Ovary (tissue), 9 donors: ENCODE data around the gene ANKRD10. TPM values are rescaled to one million over a fixed set of nuclear protein-coding genes. Genes with fewer than 3 reads are reported as not detected.
"Not testable (repeated sequence)": the region's sequence is repeated elsewhere in the genome, so short reads cannot be mapped to it uniquely, and the experiment has no call there.

ENCODE experiments used
- DNase-seq, 5 donors: peaks; one replicate each; pipeline ENCODE4 v3.0.0-alpha.2; 2019 to 2020
- H3K27ac ChIP-seq, 2 donors: fragments of 200-600 bp; one replicate each; pipeline versions ENCODE4 v1.5.1 to v1.8.0; 2019 to 2022
- H3K27me3 ChIP-seq: fragments of 200-600 bp; one replicate; pipeline ENCODE4 v1.8.0; 2022
- H3K36me3 ChIP-seq: fragments of 200-600 bp; sonication (generic); one replicate; pipeline ENCODE4 v1.5.1; 2019
- H3K4me1 ChIP-seq: one replicate; pipeline ENCODE4 v1.8.1; 2013; ENCODE audit warnings: mild to moderate bottlenecking, moderate library complexity; ENCODE audit not compliant: insufficient read depth
- H3K4me3 ChIP-seq: fragments of 200-600 bp; sonication (generic); one replicate; pipeline ENCODE4 v1.5.1; 2017
- H3K9me3 ChIP-seq, 2 donors: fragments of 200-600 bp in 1 of 2; sonication (generic) in 1 of 2; one replicate each; pipeline versions ENCODE4 v1.5.1 to v1.8.1; 2013 to 2019; ENCODE audit warnings: mild to moderate bottlenecking in 1 of 2, moderate library complexity in 1 of 2
- CTCF ChIP-seq, 3 donors: fragments of 450-650 bp in 2 of 3; fragments of 200-600 bp in 1 of 3; IDR thresholded peaks; one replicate each; pipeline versions ENCODE4 v1.5.1 to v1.8.0; 2016 to 2022; ENCODE audit warnings: antibody characterized with exemption in 3 of 3, mild to moderate bottlenecking in 1 of 3
- EP300 ChIP-seq: sonication (generic); formaldehyde crosslinking; IDR thresholded peaks from one replicate; pipeline ENCODE4 v1.6.1; 2017; ENCODE audit warnings: antibody characterized with exemption
- POLR2A ChIP-seq: fragments of 450-650 bp; IDR thresholded peaks from one replicate; pipeline ENCODE4 v1.6.1; 2017; ENCODE audit warnings: antibody characterized with exemption, mild to moderate bottlenecking, moderate library complexity
- WGBS, 3 donors: extraction: QIAGEN DNeasy Blood & Tissue Kit in 1 of 3; methylation state at CpG; one replicate each; pipeline versions ENCODE4 v1.1.5 to v1.1.7; 2013 to 2017; 5-methylcytosine and 5-hydroxymethylcytosine counted together
- intact Hi-C, 4 donors: fragments of 100-400 bp; cut with DNase I; formaldehyde crosslinking; loops; one replicate each; pipeline versions ENCODE4 v1.11.0 to v1.15.1; 2022 to 2023
- polyA plus RNA-seq, 2 donors: library from polyadenylated mRNA; stranded (reverse); fragments of 200-250 nt in 1 of 2; fragments of 350-450 nt in 1 of 2; fragmentation: Illumina TruSeq in 1 of 2; extraction: RNeasy Lipid Tissue Mini Kit (QIAGEN cat#74804) in 1 of 2; gene quantifications; one replicate each; pipeline ENCODE4 v1.2.3, GENCODE V29; 2013 to 2014
- total RNA-seq, 7 donors: library from RNA; depleted of rRNA in 2 of 7; stranded (reverse); fragments of >200 nt in 2 of 7; fragmentation: NEBNext Ultra II Directional in 3 of 7; extraction: Animal tissue kit (Norgen Biotek cat#: 25700) in 3 of 7; gene quantifications; one replicate each; pipeline versions ENCODE4 v1.1.0 to v1.2.4, GENCODE V29; 2016 to 2023
- donor health status: DM: no; HTN: no; CAD: no; lungs with moderate emphysema.
- donor health status: DM: no; HTN: no; CAD: no.
- donor health status: Bipolar disorder and iron deficiency.
- donor health status: DM: yes; HTN: yes; CAD: no.
- donor health status: DM: no; HTN: no; CAD: no.
- donor health status: DM: yes; HTN: yes; CAD: no.

Gene ANKRD10
- total and polyA plus RNA-seq, 9 donors = 62.4 to 172 (median 129) TPM

GRCh38 chr13:110838116-110838515, 76.8 kb downstream of the ANKRD10 start:
- Histone ChIP-seq H3K36me3 (no peaks in the 10 kb centered on the region), H3K9me3 (no peaks in the 10 kb centered on the region), H3K27ac (no peak overlapping the region), H3K4me3 (no peak overlapping the region), H3K4me1 (peaks cover 1% of the 10 kb centered on the region), H3K27me3 (no peaks in the 10 kb centered on the region)
- no peak for DNase-seq
- WGBS, 3 donors = 70 to 77% (median 71%) methylated on average over 8 of the region's 8 CpGs
- TF ChIP-seq POLR2A = no peak
- TF ChIP-seq EP300 = no peak
- no peak for TF ChIP-seq CTCF (IDR thresholded peaks at IDR 0.05)
- intact Hi-C loops = no loop called here

- H3K4me1 ChIP-seq, H3K36me3 ChIP-seq, H3K4me3 ChIP-seq: not testable (repeated sequence)
Measured at GRCh38 chr13:110837397-110838061, 77.3 kb downstream of the ANKRD10 start.

GRCh38 chr13:110836605-110836903, 78.3 kb downstream of the ANKRD10 start:
- H3K4me3 ChIP-seq = no peak overlapping the region
- no peak for TF ChIP-seq EP300
- no peak for TF ChIP-seq CTCF (IDR thresholded peaks at IDR 0.05)
- TF ChIP-seq POLR2A = no peak
- no peak overlapping the region for H3K27ac ChIP-seq
- H3K27me3 ChIP-seq = no peaks in the 10 kb centered on the region
- intact Hi-C loops = no loop called here
- no peaks in the 10 kb centered on the region for H3K9me3 ChIP-seq
- no peak for DNase-seq
- 46 to 69% (median 49%) methylated on average over 2 of the region's 2 CpGs for WGBS, 3 donors
- H3K36me3 ChIP-seq = no peaks in the 10 kb centered on the region
- peaks cover 6% of the 10 kb centered on the region for H3K4me1 ChIP-seq

More at GRCh38 chr13:110837397-110838061, 77.3 kb downstream of the ANKRD10 start:
- DNase-seq, H3K27me3 ChIP-seq, H3K9me3 ChIP-seq, H3K27ac ChIP-seq, intact Hi-C loops: not testable (repeated sequence)
- WGBS, 3 donors = 57 to 70% (median 62%) methylated on average over 5 of the region's 5 CpGs

GRCh38 chr13:110835721-110836604, 78.9 kb downstream of the ANKRD10 start:
- no peaks in the 10 kb centered on the region for H3K9me3 ChIP-seq
- intact Hi-C loops = no loop called here
- DNase-seq = no peak
- H3K27ac ChIP-seq = no peak overlapping the region
- no peak overlapping the region for H3K4me3 ChIP-seq
- no peaks in the 10 kb centered on the region for H3K27me3 ChIP-seq
- WGBS, 3 donors = 31 to 41% (median 36%) methylated on average over 7 of the region's 7 CpGs
- H3K36me3 ChIP-seq = no peaks in the 10 kb centered on the region
- peaks cover 6% of the 10 kb centered on the region for H3K4me1 ChIP-seq
- no peak for TF ChIP-seq EP300
- TF ChIP-seq POLR2A = no peak

- no peaks in the 10 kb centered on the region for H3K9me3 ChIP-seq
- no peaks in the 10 kb centered on the region for H3K36me3 ChIP-seq
- no peak for DNase-seq
- H3K4me1 ChIP-seq = peaks cover 6% of the 10 kb centered on the region
- no peaks in the 10 kb centered on the region for H3K27me3 ChIP-seq
- TF ChIP-seq CTCF (IDR thresholded peaks at IDR 0.05) (no peak), POLR2A (no peak), EP300 (no peak)
- intact Hi-C loops = loop anchor here in 1 of 4 donors (5.0 kb wide), 1 partner anchor 78 kb away; no protein-coding TSS in a partner anchor
- no peak overlapping the region for H3K4me3 ChIP-seq
- H3K27ac ChIP-seq = no peak overlapping the region
- 86 to 89% (median 86%) methylated on average over 7 of the region's 7 CpGs for WGBS, 3 donors
Measured at GRCh38 chr13:110834572-110834971, 80.3 kb downstream of the ANKRD10 start.
